ENCODE data around the gene SRGAP3. TPM values are rescaled to one million over a fixed set of nuclear protein-coding genes. Genes with fewer than 3 reads are reported as not detected.

The SRGAP3 gene
- total RNA-seq, 4 donors from 2014 or later, result 2.4 to 35.5 (median 8.2) TPM

DNA sequence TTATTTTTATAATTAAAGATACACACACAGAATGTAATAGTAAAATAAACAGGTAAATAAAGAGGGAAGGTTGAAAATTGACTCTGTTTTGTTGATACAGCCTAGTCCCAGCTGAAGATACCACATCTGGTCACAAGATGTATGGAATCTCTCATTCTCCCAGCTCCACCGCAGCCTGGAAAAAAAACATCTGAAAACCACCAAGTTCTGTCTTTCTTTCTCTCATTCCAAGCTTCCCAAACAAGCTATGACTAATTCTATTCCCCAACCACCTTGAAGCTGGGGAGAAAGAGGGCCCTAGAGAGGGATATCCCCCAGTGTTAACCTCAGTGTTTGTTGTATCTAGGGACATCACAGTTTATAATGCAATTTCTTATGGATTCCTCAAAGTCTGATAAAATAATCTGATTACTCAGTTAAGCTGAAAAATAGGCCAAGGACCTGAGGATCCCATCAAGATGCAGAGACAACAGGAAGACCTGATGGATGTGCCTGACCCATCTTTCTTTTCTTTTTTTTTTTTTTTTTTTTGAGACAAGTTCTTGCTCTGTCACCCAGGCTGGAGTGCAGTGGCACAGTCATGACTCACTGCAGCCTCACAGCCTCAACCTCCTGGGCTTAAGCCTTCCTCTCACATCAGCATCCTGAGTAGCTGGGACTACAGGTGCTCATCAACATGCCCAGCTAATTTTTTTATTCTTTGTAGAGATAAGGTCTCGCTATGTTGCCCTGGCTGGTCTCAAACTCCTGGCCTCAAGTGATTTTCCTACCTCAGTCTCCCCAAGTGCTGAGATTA, 38.1 kb downstream of the SRGAP3 start:
- intact Hi-C loops (cut with DNase I; ENCODE audit: low total_unique reads), result no loop called here
- H3K36me3 ChIP-seq, result no peaks in the 10 kb centered on the region
- TF ChIP-seq POLR2A (IDR thresholded peaks at IDR 0.05), result no peak
- TF ChIP-seq, protein P1, sequence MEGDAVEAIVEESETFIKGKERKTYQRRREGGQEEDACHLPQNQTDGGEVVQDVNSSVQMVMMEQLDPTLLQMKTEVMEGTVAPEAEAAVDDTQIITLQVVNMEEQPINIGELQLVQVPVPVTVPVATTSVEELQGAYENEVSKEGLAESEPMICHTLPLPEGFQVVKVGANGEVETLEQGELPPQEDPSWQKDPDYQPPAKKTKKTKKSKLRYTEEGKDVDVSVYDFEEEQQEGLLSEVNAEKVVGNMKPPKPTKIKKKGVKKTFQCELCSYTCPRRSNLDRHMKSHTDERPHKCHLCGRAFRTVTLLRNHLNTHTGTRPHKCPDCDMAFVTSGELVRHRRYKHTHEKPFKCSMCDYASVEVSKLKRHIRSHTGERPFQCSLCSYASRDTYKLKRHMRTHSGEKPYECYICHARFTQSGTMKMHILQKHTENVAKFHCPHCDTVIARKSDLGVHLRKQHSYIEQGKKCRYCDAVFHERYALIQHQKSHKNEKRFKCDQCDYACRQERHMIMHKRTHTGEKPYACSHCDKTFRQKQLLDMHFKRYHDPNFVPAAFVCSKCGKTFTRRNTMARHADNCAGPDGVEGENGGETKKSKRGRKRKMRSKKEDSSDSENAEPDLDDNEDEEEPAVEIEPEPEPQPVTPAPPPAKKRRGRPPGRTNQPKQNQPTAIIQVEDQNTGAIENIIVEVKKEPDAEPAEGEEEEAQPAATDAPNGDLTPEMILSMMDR (IDR thresholded peaks at IDR 0.05), result no peak
- H3K4me1 ChIP-seq, result no peaks in the 10 kb centered on the region
- no peak overlapping the region for H3K27ac ChIP-seq
- H3K9me3 ChIP-seq, result no peaks in the 10 kb centered on the region
- no peak for DNase-seq
- no peaks in the 10 kb centered on the region for H3K27me3 ChIP-seq
- no peak overlapping the region for H3K4me3 ChIP-seq

DNA sequence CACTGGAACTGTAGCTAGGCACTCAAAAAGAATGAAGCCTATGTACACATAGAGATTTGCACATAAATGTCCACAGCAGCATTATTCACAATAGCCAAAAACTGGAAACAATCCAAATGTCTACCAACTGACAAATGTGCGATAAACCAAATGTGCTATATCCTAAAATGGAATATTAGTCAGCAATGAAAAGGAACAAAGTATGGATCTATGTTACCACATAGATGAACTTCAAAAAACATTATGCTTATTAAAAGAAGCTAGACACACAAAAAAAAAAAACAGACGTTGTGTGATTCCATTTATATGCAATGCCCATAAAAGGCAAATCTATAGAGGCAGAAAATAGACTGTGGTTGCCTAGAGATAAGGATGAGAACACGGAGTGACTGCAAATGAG, 39.7 kb downstream of the SRGAP3 start:
- TF ChIP-seq, protein P1 (IDR thresholded peaks at IDR 0.05), result no peak
- TF ChIP-seq POLR2A (IDR thresholded peaks at IDR 0.05), result no peak
- no peaks in the 10 kb centered on the region for H3K36me3 ChIP-seq
- no peak overlapping the region for H3K4me3 ChIP-seq
- H3K27me3 ChIP-seq, result no peaks in the 10 kb centered on the region
- no peaks in the 10 kb centered on the region for H3K9me3 ChIP-seq
- no peaks in the 10 kb centered on the region for H3K4me1 ChIP-seq
- H3K27ac ChIP-seq, result no peak overlapping the region
- no peak for DNase-seq
- intact Hi-C loops (cut with DNase I; ENCODE audit: low total_unique reads), result no loop called here

- no peak for DNase-seq
- no peaks in the 10 kb centered on the region for H3K4me1 ChIP-seq
- TF ChIP-seq POLR2A (IDR thresholded peaks at IDR 0.05), result no peak
- TF ChIP-seq, protein P1 (IDR thresholded peaks at IDR 0.05), result no peak
- H3K9me3 ChIP-seq, result no peaks in the 10 kb centered on the region
- no peak overlapping the region for H3K27ac ChIP-seq
- no peaks in the 10 kb centered on the region for H3K36me3 ChIP-seq
- H3K27me3 ChIP-seq, result no peaks in the 10 kb centered on the region
- H3K4me3 ChIP-seq, result no peak overlapping the region
- intact Hi-C loops (cut with DNase I; ENCODE audit: low total_unique reads), result no loop called here
These were observed 40.8 kb downstream of the SRGAP3 start for GRCh38 chr3:9208605-9209152.

DNA sequence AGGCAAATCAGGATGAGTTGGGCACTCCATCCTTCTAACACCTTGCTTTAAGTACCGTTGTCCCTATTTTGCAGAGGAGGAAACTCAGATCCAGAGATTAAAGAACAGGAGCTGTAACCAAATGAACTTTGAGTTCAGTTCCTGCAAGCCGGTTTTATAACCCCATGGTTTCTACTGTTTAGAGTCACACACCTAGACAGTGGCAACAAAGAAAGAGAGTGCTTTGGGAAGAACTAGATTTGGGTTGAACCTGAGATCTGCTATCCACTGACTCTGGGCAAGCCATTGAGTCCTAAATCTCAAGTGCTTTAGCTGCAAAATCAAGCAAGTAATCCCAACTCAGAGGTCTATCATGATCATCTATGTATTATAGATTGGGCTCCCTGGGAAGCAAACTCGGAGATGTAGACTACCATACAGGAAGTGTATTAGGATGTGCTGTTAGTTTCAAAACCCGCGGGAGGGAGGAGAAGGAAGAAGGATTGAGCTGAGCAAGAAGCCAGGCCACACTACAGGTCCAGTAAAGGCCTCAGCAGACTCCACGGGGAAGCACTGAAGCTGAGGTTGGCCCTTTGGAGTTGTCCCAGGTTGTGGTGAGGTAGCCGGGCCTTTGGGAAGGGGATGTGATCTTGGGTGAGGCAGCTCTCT, 42.2 kb downstream of the SRGAP3 start:
- H3K36me3 ChIP-seq, result no peaks in the 10 kb centered on the region
- H3K27me3 ChIP-seq, result no peaks in the 10 kb centered on the region
- intact Hi-C loops (cut with DNase I; ENCODE audit: low total_unique reads), result no loop called here
- no peak for DNase-seq
- H3K9me3 ChIP-seq, result no peaks in the 10 kb centered on the region
- TF ChIP-seq POLR2A (IDR thresholded peaks at IDR 0.05), result no peak
- TF ChIP-seq, protein P1 (IDR thresholded peaks at IDR 0.05), result no peak
- H3K4me1 ChIP-seq, result no peaks in the 10 kb centered on the region
- no peak overlapping the region for H3K27ac ChIP-seq
- no peak overlapping the region for H3K4me3 ChIP-seq

DNA sequence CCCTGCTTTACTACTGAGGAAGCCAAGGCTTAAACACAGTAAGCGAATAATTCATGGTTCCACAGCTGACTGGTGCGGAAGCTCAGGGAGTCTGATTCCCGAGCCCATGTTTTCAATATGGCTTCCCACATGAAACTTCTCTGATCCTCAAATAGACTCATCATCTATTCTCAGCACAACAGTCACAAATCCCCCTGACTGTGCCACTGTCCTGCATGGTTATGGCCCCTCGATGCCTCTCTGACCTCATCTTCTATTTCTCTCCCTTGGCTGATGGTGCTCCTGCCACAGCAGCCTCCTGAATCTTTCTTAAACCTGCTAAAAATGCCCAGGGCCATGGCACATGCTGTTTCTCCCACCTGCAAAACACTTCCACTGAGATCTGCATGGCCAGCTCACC, 43.2 kb downstream of the SRGAP3 start:
- intact Hi-C loops (cut with DNase I; ENCODE audit: low total_unique reads), result no loop called here
- TF ChIP-seq, protein P1 (IDR thresholded peaks at IDR 0.05), result no peak
- TF ChIP-seq POLR2A (IDR thresholded peaks at IDR 0.05), result no peak
- Histone ChIP-seq H3K4me1 (no peaks in the 10 kb centered on the region), H3K27me3 (no peaks in the 10 kb centered on the region), H3K4me3 (no peak overlapping the region), H3K36me3 (no peaks in the 10 kb centered on the region), H3K9me3 (no peaks in the 10 kb centered on the region), H3K27ac (no peak overlapping the region)
- no peak for DNase-seq

Data from uterus (tissue), 4 donors.